ENCODE data around the gene LMNA.
"Not testable (repeated sequence)": the region's sequence is repeated elsewhere in the genome, so short reads cannot be mapped to it uniquely, and the experiment has no call there.

Gene LMNA

DNA sequence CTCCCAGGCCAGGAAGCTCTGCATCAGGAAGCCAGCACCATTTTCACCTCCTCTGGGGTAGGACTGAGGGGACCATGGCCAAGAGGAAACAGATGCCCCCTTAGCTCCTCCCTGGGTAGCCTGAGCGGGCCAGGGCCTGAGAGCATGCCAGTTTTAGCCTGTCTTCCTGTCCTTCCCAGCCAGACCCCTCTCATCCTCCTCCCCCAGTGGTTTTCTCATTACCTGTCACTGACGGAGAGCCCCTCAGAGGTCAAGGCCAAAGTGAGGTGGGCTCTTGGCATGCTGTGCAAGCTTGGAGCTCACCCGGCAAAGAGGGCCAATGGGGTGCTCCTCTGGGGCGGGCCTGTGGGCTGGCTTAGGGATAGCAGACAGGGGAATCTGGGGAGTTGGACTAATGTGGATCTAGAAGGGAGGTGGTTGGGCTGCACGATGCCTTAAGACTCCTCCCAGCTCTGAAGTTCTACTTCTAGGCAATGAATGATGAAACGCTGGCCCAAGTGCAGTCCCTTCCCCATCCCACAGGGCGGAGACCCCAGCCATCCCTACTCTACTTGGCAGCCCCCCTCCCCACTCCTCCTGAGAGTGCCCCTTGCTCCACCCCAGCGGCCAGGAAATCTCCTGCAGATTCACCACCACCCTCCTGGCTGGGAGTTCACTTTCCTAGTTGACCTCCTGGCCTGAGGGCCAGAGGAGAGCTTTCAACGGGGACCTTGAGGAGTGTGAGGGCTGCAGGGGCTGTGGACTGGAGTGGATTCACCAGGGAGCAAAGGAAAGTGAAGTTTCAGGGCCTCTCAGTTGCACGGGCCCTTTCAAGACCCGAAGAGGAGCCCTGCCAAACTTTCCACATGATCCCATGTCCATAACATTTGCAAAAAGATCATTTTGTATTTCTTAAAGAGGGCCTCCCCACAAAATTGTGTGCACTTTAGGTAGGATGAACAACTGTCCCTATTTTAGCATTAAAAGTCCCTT lies 9.4 kb upstream of the LMNA start:
- DNase-seq (ENCODE audit: low read depth) = peak; percentile 70

DNA sequence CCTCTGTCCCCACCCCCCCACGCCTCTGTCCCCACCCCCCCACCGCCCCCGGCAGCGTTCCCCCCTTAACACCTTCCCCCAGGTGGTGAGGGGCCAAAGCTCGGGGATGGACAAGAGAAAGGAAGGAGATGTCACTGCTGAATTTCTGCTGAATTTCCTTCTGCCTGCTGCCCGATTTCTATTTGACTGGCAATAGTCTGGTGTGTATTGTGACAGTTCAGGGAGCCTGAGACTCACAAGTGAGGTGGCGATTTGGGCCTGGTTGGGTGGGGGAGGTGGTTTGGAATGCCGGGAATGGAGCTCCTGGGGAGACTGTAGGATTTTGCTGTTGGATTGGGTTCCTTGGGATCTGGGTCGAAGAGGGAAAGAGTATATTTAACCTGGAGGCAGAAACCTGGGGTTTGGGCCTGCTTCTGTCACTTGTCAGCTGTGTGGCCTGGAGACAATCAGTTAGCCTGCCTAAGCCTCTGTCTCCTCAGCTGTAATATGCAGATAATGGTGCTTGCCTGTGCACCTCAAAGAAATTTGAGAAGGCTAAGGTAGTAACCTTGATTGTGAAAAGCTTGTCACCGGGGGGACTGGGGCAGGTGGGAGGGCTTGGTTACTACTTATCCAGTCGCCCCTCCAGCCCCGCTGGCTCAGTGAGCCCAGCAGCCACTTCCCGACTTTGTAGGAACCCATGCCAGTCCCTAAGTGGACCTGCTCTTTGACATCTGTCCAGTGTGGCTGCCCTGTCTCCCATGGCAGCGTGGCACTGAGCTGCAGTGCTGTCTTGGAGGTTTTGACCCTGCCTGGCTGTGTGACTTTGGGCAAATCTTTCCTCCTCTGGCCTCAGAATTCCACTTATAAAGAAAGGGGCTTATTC lies 7.7 kb upstream of the LMNA start:
- DNase-seq (ENCODE audit: low read depth) = no peak

DNA sequence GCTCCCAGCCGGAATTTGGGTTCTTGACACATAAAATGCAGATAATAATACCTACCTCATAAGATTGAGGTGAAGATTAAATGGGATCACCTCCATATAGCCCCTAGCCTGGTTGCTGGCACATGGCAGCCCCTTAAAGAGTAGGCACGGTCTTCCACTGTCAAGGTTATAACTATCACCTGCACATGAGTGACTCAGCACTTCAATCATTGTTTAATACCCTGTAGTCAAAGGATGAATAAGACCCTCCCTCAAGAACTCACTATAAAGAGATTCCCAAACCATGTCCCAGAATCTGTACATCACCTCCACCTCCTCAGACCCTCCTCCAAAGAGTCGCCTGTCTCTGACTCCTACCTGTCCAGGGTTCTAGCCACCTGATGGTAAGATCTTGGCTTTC lies 6.5 kb upstream of the LMNA start:
- no peak for DNase-seq (ENCODE audit: low read depth)

DNA sequence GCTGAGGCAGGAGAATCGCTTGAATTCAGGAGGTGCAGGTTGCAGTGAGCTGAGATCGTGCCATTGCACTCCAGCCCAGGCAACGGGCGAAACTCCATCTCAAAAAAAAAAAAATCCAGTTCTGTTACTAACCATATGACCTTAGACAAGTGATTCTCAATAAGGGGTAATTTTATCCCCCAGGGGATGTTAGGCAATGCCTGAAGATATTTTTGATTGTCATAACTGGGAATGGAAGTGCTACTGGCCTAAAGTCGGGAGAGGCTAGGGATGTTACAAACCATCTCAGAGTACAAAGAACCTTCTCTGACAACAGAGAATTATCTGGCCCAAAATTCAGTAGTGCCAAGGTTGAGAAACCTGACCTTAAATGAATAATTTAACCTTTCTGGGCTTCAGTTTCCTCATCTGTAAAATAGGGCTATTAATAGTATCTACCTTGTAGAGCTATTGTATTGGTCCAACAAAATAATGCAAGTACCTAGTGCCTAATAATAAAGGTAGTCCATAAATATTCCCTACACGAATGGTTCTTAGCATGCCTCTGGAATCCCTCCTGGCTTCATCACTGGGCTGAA lies 5.8 kb upstream of the LMNA start:
- no peak for DNase-seq (ENCODE audit: low read depth)

DNA sequence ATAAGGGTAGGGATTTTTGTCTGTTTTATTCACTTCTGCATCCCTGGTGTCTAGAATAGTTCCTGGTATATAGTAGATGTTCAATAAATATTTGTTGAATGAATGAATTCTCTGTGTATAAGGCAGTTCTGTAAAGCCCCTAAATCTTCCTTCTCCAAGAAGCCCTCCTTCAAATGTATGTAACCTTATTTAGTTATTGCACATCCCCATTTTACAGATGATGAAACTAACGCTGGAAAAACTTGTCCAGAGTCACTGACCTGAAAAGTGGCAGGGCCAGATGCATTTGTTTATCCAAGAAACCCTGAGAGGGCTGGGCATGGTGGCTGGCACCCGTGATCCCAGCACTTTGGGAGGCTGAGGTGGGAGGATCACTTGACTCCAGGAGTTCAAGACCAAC lies 4.3 kb upstream of the LMNA start:
- no peak for DNase-seq (ENCODE audit: low read depth)

DNA sequence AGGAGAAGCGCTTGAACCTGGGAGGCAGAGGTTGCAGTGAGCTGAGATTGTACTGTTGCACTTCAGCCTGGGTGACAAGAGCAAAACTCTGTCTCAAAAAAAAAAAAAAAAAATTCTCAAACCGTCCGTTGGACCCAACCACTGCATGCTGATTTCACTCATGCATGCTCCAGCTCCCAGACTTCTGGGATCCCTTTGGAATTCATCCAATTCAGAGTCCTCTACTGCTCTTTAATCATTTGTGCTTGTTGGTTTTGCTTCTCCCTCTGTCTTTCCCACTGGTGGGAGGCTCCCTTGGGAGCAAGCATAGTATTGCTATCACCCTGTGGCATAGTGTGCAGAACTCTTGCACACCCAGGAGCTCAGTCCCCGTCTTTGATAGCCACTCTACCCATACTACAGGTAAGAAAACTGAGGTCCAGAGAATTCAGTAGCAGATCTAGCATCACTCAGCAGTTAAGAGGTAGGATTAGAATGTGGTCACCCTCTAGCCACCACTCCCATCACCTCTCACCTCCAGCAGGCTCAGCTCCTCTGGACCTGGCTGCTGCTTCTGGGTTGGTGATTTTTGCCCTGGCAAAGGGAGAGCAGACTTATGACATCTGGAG lies 3.1 kb upstream of the LMNA start:
- no peak for DNase-seq (ENCODE audit: low read depth)

DNA sequence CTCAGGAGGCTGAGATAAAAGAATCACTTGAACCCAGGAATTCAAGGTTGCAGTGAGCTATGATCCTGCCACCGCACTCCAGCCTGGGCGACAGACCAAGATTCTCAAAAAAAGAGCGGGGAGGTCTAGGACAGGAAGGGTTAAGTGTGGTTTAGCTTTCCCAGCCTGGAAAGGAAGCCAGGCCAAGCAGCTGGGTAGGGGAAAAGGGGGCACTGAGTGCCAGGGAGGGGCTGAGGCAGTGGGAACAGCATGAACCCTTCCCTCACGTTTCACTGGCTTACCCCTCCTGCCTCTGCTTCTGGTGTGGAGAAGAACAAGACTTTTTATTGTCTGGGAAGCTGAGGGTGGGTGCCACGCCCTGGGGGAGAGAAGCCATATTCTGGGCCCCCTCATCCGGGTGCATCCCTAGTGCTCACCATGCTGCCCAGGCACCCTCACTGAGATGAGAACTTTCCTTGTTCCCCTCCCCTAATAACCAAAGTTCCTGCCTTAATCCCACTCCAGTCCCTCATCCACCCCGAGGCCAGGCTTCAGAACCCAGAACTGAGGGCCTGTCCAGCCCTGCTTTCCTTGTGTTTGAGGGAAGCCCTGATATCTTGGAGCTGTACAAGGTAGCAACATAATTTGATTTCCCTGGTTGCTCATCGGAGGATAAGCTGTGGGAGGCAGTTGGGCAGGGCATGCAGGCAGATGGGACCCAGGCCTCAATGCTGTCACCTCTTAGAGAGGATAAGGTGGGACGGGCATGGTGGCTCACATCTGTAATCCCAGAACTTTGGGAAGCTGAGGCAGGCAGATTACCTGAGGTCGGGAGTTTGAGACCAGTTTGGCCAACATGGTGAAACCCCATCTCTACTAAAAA lies 2.0 kb upstream of the LMNA start:
- DNase-seq (ENCODE audit: low read depth) = no peak

DNA sequence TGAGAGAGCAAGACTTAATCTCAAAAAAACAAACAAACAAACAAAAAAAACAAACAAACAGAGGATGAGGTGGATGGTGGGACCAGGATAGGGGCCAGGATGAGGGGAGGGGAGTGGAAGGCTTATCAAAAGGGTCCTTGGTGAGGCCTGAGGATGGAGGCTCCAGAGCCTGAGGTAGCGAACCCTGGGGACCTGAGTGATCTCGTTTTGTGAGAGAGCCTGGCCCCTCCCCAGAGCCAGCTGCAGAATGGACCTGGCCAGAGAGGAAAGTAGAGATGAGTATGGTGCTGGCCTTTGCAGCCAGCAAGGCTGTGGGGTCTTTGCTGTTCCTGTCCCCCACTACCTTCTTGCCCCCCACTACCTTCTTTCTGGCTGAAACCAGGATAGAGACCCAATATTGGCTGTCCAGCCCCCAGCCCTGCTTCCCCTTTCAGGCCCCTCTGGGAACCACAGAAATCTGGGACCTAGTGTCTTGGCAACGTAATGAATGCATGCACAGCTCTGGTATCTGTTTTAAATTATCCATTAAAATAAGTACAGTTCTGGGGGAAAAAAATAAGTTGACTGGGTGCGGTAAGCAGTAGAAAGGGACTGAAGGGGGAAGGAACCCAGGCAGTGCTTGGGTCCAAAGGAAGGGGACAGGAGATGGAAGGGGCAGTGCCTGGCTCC lies 1.1 kb upstream of the LMNA start:
- DNase-seq (ENCODE audit: low read depth) = no peak

DNA sequence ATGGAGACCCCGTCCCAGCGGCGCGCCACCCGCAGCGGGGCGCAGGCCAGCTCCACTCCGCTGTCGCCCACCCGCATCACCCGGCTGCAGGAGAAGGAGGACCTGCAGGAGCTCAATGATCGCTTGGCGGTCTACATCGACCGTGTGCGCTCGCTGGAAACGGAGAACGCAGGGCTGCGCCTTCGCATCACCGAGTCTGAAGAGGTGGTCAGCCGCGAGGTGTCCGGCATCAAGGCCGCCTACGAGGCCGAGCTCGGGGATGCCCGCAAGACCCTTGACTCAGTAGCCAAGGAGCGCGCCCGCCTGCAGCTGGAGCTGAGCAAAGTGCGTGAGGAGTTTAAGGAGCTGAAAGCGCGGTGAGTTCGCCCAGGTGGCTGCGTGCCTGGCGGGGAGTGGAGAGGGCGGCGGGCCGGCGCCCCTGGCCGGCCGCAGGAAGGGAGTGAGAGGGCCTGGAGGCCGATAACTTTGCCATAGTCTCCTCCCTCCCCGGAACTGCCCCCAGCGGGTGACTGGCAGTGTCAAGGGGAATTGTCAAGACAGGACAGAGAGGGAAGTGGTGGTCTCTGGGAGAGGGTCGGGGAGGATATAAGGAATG lies 505 bp downstream of the LMNA start:
- no peak for DNase-seq (ENCODE audit: low read depth)

DNA sequence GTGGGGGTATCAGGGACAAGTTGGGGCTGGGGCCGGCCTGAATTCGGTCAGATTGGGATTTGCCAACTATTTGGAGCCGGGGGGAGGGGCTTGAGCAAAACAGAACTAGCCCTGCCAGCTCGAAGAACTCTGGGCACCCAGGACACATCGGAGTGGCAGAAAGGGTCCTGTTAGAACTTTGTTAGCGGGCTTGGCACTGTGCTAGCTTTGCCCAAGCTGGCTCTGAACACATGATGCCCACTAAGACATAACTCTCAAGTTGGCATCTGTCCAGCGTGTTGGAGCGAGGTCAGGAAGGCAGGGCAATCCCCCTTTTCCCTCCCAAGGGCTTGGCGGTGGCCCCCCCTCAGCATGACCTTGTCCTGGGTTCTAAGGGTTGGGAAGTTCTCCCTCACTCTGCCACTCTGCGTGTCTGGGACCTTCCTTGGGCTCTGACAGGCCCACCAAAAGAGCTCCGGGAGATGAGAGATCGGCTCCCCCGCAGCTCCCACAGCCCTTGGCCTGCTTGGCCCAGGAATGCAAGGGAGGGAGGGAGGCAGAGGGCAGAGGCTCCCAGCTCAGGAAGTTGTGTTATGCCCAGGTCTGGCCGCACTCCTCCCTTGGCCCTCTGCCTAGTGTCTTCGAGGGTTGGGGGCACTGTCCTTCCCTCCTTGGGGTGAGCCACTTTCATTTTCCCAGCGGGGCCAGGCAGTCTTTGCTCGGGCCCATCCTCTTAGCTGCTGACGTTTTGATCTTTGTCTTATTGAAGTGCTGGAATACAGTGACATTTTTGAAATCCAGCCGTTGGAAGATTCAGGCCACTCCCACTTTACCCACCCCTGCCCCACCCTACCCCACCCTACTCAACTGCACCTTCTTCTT lies 1.2 kb downstream of the LMNA start:
- DNase-seq (ENCODE audit: low read depth) = no peak

DNA sequence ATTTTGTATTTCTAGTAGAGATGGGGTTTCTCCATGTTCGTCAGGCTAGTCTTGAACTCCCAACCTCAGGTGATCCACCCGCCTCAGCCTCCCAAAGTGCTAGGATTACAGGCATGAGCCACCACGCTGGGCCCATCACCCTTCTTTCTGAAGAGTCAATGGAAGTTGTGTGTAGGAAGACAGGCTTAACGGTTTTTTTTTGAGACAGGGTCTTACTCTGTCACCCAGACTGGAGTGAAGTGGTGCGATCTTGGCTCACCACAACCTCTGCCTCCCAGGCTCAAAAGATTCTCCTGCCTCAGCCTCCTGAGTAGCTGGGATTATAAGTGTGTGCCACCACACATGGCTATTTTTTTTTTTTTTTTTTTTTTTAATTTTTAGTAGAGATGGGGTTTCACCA lies 2.2 kb downstream of the LMNA start:
- DNase-seq (ENCODE audit: low read depth) = not testable (repeated sequence)

DNA sequence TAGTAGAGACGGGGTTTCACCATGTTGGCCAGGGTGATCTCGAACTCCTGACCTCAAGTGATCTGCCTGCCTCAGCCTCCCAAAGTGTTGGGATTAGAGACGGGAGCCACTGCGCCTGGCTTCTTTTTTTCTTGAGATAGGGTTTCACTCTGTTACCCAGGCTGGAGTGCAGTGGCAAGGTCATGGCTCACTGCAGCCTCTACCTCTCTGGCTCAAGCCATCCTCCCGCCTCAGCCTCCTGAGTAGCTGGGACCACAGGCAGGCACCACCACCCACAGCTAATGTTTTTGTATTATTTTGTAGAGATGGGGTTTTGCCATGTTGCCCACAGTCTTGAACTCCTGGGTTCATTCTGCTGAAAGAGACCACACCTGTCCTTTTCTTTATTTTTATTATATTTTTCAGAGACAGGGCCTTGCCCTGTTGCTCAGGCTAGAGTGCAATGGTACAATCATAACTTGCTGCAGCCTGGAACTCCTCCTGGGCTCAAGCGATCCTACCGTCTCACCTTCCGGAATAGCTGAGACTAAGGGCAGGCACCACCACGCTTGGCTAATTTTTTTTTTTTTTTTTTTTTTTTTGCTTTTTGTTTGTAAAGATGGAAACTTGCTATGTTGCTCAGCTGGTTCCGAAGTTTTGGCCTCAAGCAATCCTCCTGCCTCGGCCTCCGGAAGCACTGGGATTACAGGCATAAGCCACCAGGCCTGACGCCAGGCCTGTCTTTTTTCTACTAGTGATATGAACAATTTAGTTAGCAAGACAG lies 3.1 kb downstream of the LMNA start:
- DNase-seq (ENCODE audit: low read depth) = no peak

DNA sequence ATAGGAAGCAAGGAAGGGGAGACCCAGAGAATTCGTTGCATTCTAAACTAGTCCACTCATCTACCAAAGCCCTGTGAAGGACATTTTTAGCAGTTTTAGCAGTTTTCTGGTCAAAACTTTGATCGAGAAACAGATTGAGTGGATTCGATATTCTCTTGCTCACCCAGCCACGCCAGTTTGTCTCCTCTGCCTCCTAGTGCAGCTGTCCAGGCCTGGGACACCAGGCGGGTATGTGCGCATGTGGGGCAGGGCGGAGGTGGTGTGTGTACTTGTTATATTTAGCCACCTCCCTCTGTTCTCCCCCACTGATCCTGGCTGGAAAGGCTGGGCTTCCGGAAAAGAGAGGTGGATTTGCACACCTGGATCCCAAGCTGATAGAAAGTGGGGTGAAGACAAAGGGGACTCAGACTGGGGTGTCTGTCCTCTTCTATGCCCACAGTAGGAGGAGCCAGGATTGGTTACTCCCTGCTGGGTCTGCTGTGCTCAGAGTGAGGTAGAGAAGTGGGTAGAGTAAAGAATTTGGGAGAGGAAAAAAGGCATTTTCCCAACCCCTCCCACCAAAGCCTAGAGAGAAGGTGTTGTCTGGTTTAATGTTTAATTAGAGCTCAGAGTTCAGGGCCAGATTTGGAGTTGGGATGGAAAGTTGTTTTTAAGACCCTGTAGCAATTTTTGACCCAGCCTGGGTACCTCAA lies 3.8 kb downstream of the LMNA start:
- DNase-seq (ENCODE audit: low read depth) = no peak

DNA sequence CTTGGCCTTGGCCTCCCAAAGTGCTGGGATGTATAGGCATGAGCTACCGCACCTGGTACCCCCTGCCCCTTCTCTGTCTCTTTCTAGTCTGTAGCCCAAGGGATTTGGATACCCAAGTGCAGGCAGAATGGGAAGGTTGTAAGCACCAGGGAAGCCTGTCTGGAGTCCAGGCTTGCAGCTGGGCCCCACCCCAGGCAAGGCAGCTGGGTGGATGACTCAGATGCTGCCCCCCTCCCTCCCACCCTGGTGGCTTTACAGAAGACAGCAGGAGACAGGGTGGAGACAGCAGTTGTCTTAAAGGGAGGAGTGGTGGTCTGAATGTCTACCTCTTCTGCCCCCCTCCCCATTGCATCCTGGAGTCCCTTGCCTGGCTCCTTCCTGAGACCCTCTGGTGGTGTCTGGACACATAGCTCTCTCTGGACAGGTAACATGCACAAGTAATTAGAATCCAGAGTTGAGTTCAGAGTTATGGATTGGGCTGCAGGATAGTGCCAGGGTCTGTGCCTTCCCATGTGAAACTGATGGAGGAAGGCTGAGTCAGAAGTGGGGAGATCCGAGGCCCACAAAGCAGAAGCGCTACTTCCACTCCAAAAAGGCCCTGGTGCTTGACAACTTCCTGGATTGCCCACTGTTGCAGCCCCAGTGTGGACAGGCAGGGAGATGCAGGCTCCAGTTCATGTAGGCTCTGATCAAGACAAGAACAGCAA lies 5.1 kb downstream of the LMNA start:
- peak; percentile 60 for DNase-seq (ENCODE audit: low read depth)

DNA sequence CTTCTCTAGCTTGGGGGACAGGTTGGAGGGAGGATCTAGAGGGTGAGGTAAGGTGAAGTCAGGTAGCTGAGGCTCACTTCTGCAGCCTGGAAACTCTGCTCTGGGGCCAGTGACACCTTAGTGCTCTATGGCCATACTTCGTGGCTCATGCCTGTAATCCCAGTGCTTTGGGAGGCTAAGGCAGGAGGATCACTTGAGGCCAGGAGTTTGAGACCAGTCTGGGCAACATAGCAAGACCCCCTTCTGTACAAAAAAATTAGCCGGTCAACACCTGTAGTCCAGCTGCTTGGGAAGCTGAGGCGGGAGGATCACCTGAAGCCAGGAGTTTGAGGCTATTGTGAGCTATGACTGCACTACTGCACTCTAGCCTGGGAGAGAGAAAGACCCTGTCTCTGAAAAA lies 5.8 kb downstream of the LMNA start:
- no peak for DNase-seq (ENCODE audit: low read depth)

DNA sequence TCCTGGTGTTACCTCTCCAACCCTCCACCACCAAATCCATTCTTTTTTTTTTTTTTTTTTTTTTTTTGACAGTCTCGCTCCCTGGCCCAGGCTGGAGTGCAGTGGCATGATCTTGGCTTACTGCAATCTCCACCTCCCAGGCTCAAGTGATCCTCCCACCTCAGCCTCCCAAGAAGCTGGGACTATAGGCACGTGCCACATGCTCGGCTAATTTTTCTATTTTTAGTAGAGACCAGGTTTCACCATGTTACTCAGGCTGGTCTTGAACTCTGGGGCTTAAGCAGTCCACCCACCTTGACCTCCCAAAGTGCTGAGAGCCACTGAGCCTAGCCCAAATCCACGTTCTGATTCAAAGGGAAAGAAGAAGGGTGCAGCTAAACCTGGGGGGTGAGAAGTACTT lies 6.5 kb downstream of the LMNA start:
- not testable (repeated sequence) for DNase-seq (ENCODE audit: low read depth)

DNA sequence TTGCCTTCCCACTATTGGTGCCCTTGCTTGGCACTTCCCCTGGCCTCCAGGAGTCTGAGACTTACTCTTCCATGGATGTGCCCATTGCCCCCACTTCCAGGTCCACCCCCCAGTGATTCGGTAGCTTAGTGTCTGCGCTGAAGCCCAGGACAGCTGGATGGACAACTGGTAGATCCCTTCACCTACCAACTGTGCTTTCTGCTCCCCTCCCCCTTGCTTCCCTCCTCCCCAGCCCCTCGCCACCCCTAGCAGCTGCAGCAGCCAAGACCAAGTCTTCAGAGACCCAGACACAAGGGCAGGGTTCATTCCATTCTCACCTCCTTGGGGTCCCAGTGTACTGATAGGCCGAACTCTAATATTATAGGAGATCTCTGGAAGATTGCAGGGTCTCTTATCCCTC lies 6.9 kb downstream of the LMNA start:
- no peak for DNase-seq (ENCODE audit: low read depth)

Measured in stromal cell of bone marrow (primary cell).